Kidney (tissue), 14 donors: ENCODE data around the gene PSMD11. TPM values are rescaled to one million over a fixed set of nuclear protein-coding genes. Genes with fewer than 3 reads are reported as not detected.

Experiments
- DNase-seq, 5 donors: peaks; one replicate each; pipeline ENCODE4 v3.0.0-alpha.2; 2013 to 2020
- FAIRE-seq: peaks from 2 replicates; lab custom pipeline; 2012; peaks lifted over from hg19 to GRCh38; lab: Jason Lieb, UNC
- H3K27ac ChIP-seq, 2 donors: one replicate each; pipeline ENCODE4 v1.7.0; 2013; ENCODE audit warnings: low read depth in 2 of 2, low read length in 2 of 2, inconsistent platforms in 1 of 2
- H3K27me3 ChIP-seq: one replicate; pipeline ENCODE4 v1.7.1; 2013; ENCODE audit warnings: low read length, inconsistent platforms; ENCODE audit not compliant: control insufficient read depth, insufficient read depth
- H3K36me3 ChIP-seq, 3 donors: one replicate each; pipeline versions ENCODE4 v1.7.0 to v1.7.1; 2013; ENCODE audit warnings: low read length in 3 of 3, control low read depth in 1 of 3, inconsistent platforms in 1 of 3; ENCODE audit not compliant: insufficient read depth in 3 of 3, control insufficient read depth in 2 of 3
- H3K4me1 ChIP-seq, 3 donors: one replicate each; pipeline versions ENCODE4 v1.7.0 to v1.7.1; 2013; ENCODE audit warnings: low read length in 3 of 3, inconsistent platforms in 1 of 3, low read depth in 1 of 3; ENCODE audit not compliant: control insufficient read depth in 2 of 3, insufficient read depth in 2 of 3
- H3K4me3 ChIP-seq, 3 donors: one replicate each; pipeline versions ENCODE4 v1.7.0 to v1.8.1; 2013; ENCODE audit warnings: low read length in 3 of 3, control low read depth in 1 of 3, inconsistent platforms in 1 of 3
- H3K9ac ChIP-seq, 3 donors: one replicate each; pipeline versions ENCODE4 v1.7.0 to v1.7.1; 2013; ENCODE audit warnings: low read length in 3 of 3, control low read depth in 1 of 3, inconsistent platforms in 1 of 3
- H3K9me3 ChIP-seq, 3 donors: one replicate each; pipeline versions ENCODE4 v1.7.0 to v1.7.1; 2013; ENCODE audit warnings: low read length in 3 of 3, control low read depth in 1 of 3, inconsistent platforms in 1 of 3; ENCODE audit not compliant: control insufficient read depth in 2 of 3, insufficient read depth in 1 of 3
- intact Hi-C: fragments of 100-400 bp; cut with DNase I; formaldehyde crosslinking; loops from one replicate; pipeline ENCODE4 v1.11.1; 2022
- polyA plus RNA-seq: library from polyadenylated mRNA; stranded (reverse); fragments of 350-450 nt; fragmentation: Illumina TruSeq; extraction: RNeasy Lipid Tissue Mini Kit (QIAGEN cat#74804); gene quantifications from one replicate; pipeline ENCODE4 v1.2.3, GENCODE V29; 2014; ENCODE audit warnings: low read depth, low replicate concordance; ENCODE audit not compliant: insufficient read depth
- total RNA-seq: library from RNA; stranded (reverse); fragmentation: NEBNext Ultra II Directional; extraction: Animal tissue kit (Norgen Biotek cat#: 25700); gene quantifications from one replicate; pipeline ENCODE4 v1.2.1, GENCODE V29; 2021
- TF ChIP-seq, protein P1 (sequence below): IDR thresholded peaks from 3 replicates; pipeline ENCODE4 v1.5.1; 2012; ENCODE audit warnings: mild to moderate bottlenecking, moderate library complexity, borderline replicate concordance; ENCODE audit not compliant: insufficient read depth; ENCODE audit errors: extremely low read depth
- donor health status: control.
- donor health status: control.
- donor health status: control.
- donor health status: control.
- donor health status: control.
- donor health status: DM: yes; HTN: yes; CAD: no.
- donor health status: Normal renal cell carcinoma (clear cell type).

Gene PSMD11
- total and polyA plus RNA-seq, 2 donors from 2014 or later, result 65.1 to 67.5 TPM

DNA sequence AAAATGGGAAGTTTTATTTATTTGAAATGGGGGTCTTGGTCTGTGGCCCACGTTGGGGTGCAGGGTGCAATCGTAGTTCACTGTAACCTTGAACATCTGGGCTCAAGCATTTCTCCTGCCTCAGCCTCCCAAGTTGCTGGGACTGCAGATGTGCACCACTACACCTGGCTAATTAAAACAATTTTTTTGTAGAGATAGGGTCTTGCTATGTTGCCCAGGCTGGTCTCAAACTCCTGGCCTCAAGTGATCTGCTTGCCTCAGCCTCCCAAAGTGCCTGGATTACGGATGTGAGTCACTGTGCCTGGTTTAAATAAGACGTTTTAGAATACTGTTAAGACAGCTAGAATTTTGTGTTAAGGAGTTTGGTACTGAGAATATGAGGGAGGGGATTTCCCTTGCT is 15.7 kb downstream of the PSMD11 start:
- Histone ChIP-seq H3K4me3 (no peak overlapping the region), H3K4me1 (peaks cover 0 to 10% (median 4%) of the 10 kb centered on the region in 3 donors), H3K27me3 (no peaks in the 10 kb centered on the region), H3K9ac (no peak overlapping the region), H3K27ac (no peak overlapping the region), H3K36me3 (peaks cover 3 to 32% (median 18%) of the 10 kb centered on the region in 3 donors), H3K9me3 (no peaks in the 10 kb centered on the region)
- intact Hi-C loops, result no loop called here
- TF ChIP-seq, protein P1, sequence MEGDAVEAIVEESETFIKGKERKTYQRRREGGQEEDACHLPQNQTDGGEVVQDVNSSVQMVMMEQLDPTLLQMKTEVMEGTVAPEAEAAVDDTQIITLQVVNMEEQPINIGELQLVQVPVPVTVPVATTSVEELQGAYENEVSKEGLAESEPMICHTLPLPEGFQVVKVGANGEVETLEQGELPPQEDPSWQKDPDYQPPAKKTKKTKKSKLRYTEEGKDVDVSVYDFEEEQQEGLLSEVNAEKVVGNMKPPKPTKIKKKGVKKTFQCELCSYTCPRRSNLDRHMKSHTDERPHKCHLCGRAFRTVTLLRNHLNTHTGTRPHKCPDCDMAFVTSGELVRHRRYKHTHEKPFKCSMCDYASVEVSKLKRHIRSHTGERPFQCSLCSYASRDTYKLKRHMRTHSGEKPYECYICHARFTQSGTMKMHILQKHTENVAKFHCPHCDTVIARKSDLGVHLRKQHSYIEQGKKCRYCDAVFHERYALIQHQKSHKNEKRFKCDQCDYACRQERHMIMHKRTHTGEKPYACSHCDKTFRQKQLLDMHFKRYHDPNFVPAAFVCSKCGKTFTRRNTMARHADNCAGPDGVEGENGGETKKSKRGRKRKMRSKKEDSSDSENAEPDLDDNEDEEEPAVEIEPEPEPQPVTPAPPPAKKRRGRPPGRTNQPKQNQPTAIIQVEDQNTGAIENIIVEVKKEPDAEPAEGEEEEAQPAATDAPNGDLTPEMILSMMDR, result no peak
- FAIRE-seq (no peak), DNase-seq (no peak)

DNA sequence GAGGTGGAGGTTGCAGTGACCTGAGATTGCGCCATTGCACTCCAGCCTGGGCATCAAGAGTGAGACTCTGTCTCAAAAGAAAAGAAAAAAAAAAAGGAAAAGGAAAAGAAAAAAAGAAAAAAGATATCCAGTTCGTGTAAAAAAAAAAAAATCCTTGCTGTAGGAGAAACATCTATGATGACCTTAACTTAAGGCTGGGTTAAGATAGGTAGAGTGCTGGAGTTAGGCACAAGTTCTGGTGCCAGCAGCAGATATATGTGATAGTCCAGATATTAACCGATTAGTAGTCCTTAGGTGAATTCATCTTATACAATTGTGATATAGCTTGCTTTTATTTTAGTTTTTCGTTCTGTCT is 17.2 kb downstream of the PSMD11 start:
- Histone ChIP-seq H3K27ac (no peak overlapping the region), H3K9ac (no peak overlapping the region), H3K4me1 (peaks cover 0 to 10% (median 4%) of the 10 kb centered on the region in 3 donors), H3K4me3 (no peak overlapping the region), H3K36me3 (peaks cover 3 to 34% (median 18%) of the 10 kb centered on the region in 3 donors), H3K9me3 (no peaks in the 10 kb centered on the region), H3K27me3 (no peaks in the 10 kb centered on the region)
- FAIRE-seq (no peak), DNase-seq (no peak)
- intact Hi-C loops, result no loop called here
- TF ChIP-seq, protein P1, result no peak

DNA sequence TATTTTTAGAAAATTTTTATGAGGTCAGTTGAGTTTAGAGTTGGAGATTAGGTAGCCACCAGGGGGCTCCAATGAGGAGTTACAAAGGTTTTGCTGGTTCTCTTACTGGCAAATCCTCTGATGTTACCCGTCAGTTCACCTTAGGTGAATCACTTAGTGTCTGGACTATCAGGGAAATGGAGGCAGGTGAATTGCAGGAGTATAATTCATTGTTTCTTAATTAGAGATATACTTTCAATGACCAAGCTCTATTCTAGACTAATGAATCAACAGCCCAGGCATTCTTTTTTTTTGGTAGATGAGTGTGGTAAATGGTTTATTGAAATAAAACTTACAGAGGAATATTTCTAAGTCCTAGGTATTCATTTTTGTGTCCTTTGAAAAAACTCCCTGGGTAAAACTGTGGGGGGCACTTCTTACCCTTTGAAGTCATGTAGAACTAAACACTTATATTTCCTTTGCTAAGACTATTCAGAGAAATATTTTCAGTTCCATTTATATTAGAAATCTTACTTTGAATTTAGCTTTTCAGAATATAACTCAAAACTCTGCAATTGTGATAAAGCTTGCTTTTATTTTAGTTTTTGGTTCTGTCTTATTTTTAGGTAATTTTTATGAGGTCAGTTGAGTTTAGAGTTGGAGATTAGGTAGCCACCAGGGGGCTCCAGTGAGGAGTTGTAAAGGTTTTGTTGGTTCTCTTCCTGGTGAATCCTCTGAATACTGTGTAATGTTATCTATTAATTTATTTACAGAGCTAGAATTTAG is 17.7 kb downstream of the PSMD11 start:
- H3K9ac ChIP-seq, result no peak overlapping the region
- H3K27me3 ChIP-seq, result no peaks in the 10 kb centered on the region
- intact Hi-C loops, result no loop called here
- peaks cover 3 to 37% (median 19%) of the 10 kb centered on the region in 3 donors for H3K36me3 ChIP-seq
- TF ChIP-seq, protein P1, result peak; percentile 29
- DNase-seq, result peak in 3 of 5 donors; percentile 44 to 66 (median 58)
- H3K27ac ChIP-seq, result no peak overlapping the region
- H3K4me1 ChIP-seq, result peaks cover 0 to 10% (median 4%) of the 10 kb centered on the region in 3 donors
- no peaks in the 10 kb centered on the region for H3K9me3 ChIP-seq
- no peak overlapping the region for H3K4me3 ChIP-seq
- peak; percentile 62 for FAIRE-seq
